T follicular helper cell (primary cell): Measurements from ENCODE around the gene CHRNA9.

Experiments used
- DNase-seq: peaks from one replicate; pipeline ENCODE4 v3.0.0-alpha.2; 2020; ENCODE audit warnings: low read depth

Gene CHRNA9

DNA sequence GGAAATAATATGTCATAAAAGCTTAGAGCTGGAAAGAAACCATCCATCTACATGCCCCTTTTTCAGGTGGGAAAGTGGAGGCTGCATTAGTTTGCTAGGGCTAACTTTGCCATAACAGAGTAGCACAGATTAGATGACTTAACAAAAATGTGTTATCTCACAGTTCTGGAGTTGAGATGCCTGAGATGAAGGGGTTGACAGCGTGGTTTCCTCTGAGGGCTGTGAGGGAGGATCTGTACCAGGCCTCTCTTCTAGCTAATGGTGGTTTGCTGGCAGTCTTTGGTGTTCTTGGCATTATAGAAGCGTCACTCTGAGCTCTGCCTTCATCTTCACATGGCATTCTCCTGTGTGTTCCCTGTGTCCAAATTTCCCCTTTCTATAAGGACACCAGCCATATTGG is 2.4 kb downstream of the CHRNA9 start:
- no peak for DNase-seq

DNA sequence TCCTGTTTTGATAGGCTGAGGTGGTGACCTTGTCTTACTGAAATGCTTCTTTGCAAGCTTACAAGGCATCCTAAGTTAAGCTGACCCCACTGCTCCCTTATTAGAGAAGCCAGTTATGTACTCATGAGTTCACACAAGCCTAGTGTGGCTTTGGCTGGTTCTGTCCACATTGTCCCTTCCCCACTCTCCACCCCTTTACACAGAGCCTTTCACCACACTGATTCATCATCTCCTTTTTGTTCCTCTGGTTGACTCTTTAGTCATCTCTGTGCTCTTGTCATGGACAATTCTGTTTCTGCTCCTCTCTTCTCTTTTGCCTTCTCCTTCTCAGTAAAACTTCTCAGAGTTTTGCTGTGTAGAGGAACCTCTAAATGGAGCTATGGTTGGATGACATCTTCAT is 4.9 kb downstream of the CHRNA9 start:
- DNase-seq, result no peak

DNA sequence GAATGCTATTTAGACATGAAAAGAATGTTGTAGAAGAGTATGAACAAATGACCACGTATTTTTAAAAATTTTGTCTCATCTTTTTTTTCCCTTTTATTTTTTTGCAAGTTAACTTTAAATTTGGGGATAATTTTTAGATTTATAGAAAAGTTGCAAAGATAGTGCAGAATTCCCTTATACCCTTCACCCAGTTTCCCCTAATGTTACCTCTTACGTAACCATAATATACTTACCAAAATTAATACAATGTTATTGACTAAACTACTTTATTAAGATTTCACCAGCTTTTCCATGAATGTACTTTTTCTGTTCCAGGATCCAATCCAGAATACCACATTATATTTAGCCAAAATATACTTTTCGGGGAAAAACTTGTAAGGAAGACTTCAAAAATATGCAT is 12.3 kb downstream of the CHRNA9 start:
- no peak for DNase-seq

DNA sequence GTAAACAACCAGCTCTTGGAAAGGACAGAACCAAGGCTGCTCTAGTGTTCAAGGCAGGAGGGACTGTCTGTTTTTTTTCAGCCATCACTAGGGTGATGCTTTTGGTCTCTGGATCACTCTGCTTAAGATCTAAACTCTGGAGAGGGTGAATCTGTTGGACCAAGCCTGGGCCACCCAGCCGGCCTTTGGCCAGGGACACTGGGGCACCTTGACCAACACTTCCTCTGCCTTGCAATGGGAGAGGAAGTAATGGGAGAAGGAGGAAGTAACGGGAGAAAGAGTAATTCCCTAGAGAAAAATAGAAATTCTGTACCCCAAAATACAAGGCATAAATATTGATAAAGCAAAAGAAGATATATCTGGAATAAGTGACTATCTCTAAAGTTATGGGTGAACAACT is 12.9 kb downstream of the CHRNA9 start:
- DNase-seq, result no peak

DNA sequence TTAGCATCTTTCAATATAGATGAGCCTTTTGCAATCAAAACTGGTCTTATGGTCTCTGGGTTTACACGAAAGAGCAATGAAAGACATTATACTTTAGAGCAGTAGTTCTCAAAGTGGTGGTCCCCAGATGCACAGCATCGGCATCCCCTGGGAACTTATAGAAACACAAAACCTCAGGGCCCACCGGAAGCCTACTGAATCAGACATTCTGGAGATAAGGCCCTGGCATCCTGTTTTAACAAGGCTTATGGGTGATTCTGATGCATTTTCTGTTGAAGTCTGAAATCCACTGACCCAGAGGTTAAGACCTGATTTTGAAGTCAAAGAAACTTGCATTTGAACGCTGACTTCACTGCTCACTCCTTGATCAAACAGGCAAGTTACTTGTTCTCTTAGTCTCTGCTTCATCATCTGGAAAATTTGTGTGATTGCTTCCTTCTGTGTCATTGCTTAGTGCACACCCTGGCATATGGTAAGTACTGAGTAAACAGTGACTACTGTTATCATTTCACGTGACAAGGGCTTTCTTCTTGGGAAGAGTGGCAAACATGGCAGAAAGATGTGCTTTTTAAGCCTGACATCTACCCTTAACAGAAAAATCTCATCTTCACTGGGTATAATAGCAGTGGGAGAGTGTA is 14.5 kb downstream of the CHRNA9 start:
- DNase-seq, result no peak

DNA sequence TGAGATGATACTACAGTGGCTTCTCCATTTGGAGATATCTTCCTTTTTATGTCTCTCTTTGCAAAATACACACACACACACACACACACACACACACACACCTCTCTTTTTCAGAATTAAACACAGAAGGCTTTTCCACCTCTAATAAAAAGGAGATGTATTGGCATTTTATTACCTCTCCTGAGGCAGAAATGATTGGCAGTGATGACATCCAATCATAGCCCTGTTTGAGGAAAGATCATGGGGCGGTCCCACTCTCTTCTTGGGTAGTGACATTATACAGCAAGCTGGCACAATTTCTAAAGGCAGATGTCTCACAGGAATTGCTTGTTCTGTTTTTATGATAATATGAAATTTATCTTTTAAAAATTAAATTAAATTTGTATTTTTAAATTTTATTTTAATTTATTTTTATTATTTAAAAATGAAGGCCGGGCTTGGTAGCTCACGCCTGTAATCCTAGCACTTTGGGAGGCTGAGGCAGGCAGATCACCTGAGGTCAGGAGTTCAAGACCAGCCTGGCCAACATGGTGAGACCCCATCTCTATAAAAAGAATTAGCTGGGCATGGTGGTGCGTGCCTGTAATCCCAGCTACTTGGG is 15.6 kb downstream of the CHRNA9 start:
- DNase-seq, result no peak

DNA sequence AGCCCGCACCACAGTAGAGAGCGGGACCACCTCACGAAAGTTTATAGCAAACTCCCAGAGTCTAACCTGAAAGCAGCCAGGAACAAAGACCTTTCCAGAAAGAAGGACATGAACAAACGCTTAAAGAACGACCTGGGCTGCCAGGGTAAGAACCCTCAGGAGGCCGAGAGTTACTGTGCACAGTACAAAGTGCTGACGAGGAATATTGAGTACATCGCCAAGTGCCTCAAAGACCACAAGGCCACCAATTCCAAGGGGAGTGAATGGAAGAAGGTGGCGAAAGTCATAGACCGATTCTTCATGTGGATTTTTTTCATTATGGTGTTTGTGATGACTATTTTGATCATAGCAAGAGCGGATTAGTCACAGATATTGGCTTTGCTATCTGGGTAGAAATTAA is 19.0 kb downstream of the CHRNA9 start:
- DNase-seq, result no peak

DNA sequence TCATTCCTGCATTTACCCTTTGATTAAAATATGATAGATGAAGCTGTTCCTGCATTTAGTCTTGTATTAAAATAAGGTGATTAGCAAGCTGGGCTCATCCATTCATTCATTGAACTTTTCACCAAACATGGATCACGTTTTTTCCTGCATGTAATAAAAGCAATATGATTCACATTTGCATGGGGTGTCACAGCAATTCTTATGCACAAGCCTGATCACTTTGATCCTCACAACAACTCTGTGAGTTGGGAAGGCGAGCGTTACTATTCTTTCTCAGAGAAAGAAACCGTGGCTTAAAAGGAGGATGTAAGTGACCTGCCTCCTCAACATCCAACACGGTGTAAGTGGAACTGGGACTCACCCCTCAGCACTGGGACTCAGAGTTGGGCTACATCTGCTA is 20.0 kb downstream of the CHRNA9 start:
- no peak for DNase-seq

DNA sequence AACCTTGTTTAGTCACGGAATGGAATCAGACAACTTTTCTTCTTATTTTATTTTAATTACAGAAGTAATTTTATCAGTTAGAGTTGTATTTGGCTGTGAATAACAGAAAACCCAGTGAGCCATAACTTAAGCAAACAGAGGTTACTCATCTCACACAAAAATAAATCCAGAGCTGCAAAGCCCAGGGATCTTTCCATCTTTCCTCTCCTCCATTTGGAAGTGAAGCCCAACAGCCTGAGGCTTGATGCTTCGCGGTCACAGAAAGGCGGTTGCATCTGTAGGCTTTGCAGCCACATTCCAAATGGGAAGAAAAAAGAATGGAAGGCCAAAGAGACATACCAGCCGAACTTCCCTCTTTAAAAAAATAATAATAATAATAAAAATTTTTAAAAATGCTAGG is 22.6 kb downstream of the CHRNA9 start:
- DNase-seq, result no peak

DNA sequence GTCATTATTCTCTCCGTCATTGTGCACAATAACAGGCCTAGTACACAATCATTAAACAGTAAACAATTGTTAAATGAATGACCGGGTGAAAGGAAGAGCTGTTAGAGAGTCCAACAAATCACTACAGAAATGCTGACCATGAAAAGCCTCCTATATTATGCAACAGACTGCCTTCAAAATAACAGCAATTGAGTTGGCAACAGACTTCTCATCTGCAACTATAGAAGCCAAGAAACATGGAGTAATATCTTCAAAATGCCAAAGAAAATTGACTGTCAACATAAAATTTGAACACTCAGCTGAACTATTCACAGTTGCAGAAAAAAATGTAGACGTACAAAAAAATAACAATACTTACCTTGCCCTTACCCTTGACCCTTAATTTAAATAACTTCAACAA is 26.2 kb downstream of the CHRNA9 start:
- no peak for DNase-seq

DNA sequence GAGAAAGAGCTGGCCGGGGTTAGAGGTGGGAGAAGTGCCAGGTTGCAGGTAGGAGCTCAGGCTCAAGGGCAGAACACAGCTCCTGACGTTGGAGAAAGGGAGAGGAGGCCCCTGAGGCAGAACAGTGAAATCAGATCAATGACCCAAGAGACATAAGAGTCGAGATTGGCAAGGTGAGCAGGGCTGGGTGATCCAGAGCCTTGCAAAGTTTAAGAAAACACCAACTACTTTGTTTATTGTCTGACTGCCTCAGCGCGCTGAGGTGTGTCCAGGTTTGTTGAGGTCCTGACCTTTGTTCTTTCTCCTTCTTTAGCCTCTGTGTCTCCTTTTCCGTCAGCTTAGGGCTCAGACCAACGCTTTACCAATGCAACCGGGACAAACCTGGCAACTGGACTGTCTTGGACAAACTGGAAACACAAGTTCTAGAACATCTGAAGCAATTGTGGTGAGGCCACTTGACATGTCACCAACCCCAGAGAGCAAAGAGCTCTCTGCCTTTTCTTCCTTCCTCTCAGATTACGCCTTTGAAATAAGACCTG is 28.3 kb downstream of the CHRNA9 start:
- no peak for DNase-seq

DNA sequence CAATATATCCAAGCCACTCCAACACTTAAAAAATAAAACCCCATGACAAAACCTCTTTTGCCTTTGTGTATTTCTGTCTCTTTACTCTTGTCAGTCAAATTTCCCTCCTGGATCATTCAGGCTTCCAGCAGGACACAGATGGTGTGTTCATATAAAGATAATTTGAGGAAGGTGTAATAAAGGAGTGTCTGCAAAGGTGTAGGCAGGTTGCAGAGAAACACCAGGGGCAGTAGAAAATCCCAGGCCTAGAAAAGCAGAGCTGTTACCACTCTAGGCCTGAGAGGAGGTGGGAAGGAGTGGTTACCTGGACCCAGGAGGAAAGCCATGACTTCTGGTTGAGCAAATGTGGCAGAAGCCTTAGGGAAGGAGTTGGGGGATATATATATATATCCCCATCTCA is 28.8 kb downstream of the CHRNA9 start:
- DNase-seq, result no peak

DNA sequence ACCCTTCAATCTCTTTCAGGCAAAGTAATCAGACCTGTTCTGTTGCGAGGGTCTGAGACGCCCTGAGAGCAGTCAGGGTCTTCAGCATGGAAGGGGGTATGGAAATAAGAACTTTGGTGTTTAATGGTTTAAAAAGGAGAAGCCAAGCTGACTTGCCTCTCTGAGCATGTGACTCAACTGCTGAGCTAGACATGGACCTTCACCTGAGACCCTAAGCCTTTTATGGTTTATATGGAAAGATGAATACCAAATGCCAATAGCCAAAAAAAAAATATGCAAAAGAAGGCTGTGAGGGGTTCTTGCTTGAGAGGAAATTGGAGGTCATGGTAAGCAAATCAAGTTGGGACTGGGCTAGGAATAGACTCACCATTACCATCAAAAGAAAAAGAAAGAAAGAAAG is 30.6 kb downstream of the CHRNA9 start:
- DNase-seq, result no peak

DNA sequence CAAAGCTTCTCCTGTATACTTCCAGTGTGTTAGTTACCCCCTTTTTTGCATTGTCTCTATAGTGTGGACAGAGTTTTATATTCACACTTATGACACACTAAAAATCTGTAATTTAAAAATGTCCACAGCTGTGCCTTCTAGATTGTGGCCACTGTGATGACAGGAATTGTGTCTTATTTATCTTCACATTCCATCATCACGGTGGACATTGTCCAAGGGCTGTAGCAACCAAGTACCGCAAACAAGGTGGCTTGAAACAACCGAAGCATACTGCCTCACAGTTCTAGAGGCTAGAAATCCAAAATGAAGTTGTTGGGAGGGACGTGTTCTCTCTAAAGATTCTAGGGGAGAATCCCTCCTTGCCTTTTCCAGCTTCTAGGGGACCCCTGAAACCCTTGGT is 32.3 kb downstream of the CHRNA9 start:
- DNase-seq, result no peak

DNA sequence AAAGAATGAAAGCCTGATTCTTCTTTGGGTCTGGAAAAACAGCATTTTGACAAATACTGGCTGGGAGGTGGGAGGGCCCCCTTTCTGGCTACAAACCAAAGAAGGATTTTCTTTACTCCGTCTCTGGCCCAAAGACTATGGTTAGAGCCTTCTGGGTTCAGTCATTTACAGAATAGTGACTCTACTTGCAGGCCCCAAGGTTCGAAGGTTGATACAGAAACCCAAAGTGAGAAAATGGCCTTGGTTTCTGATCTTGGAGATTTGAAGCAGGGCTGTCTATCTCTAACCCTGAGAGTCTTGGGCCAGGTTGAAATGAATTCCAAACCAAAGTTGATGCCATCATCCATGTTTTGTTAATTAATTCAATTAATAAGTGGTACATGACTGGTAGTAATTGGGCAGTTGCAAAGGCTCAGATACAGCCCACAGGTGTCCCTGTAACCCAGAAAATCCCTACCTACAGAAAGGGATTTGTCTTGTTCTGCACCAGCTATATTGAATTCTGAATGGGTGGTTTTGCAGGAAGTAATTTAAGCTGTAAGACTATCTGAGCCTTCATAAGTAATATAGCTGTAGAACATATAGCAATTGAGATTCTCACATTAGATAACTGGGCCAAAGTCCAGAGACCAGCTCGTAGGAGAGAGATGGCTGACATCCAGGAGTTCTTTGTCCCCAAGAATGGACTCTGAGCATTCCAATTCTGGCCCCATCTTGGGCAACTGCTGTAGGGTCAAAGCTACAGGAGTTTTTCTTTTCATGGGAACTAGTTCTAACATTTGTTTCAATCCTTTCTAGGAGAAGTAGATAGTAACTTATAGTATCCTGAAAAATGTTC is 34.5 kb downstream of the CHRNA9 start:
- DNase-seq, result no peak

DNA sequence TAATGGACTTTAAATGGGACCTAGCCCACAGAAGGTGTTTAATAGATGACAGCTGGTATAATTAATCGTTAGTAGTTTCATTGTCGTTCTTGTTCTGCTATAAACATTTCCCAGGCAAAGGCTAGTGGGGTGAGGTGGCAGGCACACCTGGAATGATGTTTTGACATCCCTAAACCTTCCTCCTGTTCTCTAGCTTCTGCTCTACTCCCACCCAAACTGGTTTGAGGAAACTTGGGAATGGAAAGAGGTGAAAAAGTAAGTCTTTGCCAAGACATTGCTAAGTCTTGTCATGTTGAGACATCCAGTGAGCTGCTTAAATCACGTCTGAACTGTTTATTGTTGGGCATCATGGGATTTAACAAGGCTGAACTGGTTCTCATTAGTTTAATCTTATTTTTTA is 37.5 kb downstream of the CHRNA9 start:
- no peak for DNase-seq

DNA sequence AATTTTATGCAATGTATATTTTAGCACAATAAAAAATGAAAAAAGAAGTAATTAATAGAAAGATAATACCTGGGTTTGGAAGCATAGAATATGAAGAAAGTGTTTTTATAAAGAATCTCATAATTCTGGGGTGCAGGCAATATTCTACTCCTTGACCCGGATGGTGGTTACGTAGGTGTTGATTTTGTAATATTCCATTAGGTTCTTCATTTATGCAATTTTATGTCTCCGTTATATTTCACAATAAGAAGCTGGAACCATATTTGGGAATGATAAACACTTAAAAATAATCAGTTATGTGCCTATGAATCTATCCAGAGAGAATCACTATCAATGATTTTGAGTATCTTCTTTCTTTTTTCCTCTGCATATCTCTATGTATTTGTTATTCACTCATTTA is 38.5 kb downstream of the CHRNA9 start:
- no peak for DNase-seq

DNA sequence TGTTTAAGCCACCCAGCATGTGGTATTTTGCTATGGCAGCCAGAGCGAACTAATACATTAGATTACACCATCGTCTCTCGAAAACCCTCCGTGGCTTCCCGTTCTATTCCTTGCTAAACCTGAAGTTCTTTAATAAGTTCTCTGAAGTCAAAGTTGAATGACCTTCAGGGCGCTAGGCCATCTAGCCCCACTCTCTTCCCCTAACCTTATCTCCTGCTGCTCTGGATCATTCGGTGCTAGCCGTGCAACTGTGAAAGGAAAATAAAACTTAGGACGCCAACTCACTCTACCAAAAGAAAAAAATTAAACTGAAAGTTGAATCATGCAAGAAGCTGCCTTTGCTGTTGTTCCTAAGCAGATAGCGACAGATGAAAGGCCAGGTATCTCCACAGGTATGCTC is 40.0 kb downstream of the CHRNA9 start:
- no peak for DNase-seq

DNA sequence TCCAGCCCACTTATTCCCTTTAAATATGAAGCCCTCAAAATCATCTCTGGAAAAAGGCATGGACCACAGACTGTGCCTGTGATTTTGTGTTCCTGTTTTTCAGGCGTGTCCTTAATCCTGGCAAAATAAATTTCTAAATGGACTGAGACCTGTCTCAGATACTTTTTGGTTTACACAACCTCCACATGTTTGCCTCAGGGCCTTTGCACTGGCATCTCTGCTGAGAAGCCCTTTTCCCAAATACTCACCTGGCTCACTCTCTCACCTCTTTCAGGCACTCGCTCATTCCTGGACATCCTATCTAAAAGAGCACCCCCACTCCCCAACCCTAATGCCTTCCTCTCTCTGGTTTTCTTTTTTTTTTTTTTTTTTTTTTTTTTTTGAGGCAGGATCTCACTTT is 40.5 kb downstream of the CHRNA9 start:
- DNase-seq, result no peak

DNA sequence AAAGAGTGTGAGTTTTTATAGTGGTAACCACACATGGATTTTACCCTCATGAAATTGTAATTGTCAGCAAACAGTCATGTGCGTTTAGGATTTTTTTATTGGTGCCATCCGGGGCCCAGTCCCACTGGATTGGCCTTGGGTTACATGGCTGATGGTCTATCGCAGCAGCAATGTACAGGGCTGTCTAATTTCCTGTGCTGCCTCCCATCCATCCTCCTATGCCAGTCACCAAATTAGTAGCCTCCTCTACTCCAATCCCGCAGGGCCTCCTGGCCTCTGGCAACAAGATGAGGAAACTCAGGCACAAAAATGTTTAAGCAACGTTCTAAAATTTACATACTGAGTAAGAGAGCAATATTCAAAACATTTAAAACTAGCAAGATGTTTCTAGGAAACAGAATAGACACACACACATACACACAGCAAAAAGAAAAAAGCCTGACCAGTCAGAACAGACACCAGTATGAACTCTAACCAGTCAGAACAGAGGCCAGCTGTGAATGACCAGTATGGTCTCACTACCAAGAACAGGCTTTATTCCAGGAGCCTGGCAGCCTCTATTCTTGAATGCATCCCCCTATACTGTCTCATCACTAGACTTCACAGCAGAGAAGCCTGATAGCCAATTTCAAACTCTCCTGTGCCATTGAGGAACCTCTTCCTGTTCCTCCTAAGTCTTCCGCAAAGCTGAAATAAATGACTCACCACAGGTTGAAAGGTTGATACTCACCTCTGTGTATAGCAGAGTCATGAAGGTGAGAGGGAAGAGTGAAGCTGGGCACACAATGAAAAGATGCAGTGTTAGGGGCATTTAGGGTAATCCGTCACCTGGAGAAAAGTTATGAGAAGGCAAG is 42.6 kb downstream of the CHRNA9 start:
- DNase-seq, result no peak

DNA sequence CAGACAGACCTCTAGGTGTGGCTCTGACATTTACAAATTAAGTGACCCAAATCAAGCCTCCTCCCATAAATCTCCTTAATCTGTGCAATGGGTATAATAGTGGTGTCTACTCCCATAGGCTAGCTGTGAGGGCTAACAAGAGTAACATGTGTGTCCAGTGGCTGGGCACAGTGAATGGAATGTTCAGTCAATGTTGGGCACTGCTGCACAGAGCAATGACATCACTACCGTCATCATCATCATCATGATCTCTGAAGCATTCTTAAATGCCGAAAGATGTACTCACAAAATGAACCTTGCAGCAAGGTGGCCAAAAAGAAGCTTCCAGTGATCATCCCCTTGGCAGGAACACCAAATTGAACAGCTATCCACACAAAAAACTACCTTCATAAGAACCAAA is 43.5 kb downstream of the CHRNA9 start:
- no peak for DNase-seq

DNA sequence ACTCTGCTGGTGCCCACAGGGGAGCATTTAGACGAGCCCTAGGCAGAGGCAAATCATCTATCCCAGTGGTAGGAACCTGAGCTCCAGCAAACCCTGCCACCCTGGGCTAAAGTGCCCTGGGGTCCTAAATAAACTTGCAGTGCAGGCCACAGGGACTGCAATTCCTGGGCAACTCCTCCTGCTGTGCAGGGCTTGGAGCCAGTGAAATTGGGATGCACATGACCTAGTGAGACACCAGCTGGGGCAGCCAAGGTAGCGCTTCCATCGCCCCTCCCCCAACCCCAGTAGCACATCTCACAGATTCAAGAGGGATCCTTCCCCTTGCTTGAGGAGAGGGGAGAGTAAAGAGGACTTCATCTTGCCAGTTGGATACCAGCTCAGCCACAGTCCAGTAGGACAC is 44.1 kb downstream of the CHRNA9 start:
- DNase-seq, result no peak
